Stimulated activated CD4-positive, alpha-beta T cell treated with anti-CD3 and anti-CD28 coated beads, Interleukin-4, amount 100 ng/mL, for 24 hours (primary cell): ENCODE measurements around the gene RAB3B.

Experiments
- DNase-seq: peaks from one replicate; pipeline ENCODE4 v3.0.0-alpha.2; 2020

Gene RAB3B

GRCh38 chr1:51955797-51956527, 34.5 kb downstream of the RAB3B start:
- DNase-seq, result no peak

GRCh38 chr1:51954783-51955182, 35.7 kb downstream of the RAB3B start:
- no peak for DNase-seq

- DNase-seq, result no peak
These were observed 37.4 kb downstream of the RAB3B start for GRCh38 chr1:51953079-51953478.

GRCh38 chr1:51952638-51953037, 37.9 kb downstream of the RAB3B start:
- DNase-seq, result no peak

GRCh38 chr1:51950701-51951100, 39.8 kb downstream of the RAB3B start:
- no peak for DNase-seq

- DNase-seq, result no peak
These were observed 41.3 kb downstream of the RAB3B start for GRCh38 chr1:51949014-51949702.

- DNase-seq, result no peak
These were observed 42.0 kb downstream of the RAB3B start for GRCh38 chr1:51948491-51948915.

- no peak for DNase-seq
These were observed 44.2 kb downstream of the RAB3B start for GRCh38 chr1:51946300-51946699.

GRCh38 chr1:51945591-51945990, 44.9 kb downstream of the RAB3B start:
- DNase-seq, result no peak

- no peak for DNase-seq
These were observed 48.2 kb downstream of the RAB3B start for GRCh38 chr1:51942281-51942680.

GRCh38 chr1:51941528-51941927, 49.0 kb downstream of the RAB3B start:
- DNase-seq, result no peak

GRCh38 chr1:51937112-51937511, 53.4 kb downstream of the RAB3B start:
- DNase-seq, result no peak

- no peak for DNase-seq
These were observed 54.0 kb downstream of the RAB3B start for GRCh38 chr1:51936531-51936930.

GRCh38 chr1:51933344-51933743, 57.2 kb downstream of the RAB3B start:
- DNase-seq, result no peak

- DNase-seq, result no peak
These were observed 60.2 kb downstream of the RAB3B start for GRCh38 chr1:51930329-51930728.

- DNase-seq, result no peak
These were observed 61.6 kb downstream of the RAB3B start for GRCh38 chr1:51928896-51929295.

- no peak for DNase-seq
These were observed 63.5 kb downstream of the RAB3B start for GRCh38 chr1:51927029-51927428.

GRCh38 chr1:51926171-51926812, 64.2 kb downstream of the RAB3B start:
- DNase-seq, result no peak

GRCh38 chr1:51924455-51924854, 66.0 kb downstream of the RAB3B start:
- peak; percentile 6 for DNase-seq

GRCh38 chr1:51922040-51922439, 68.5 kb downstream of the RAB3B start:
- DNase-seq, result no peak

GRCh38 chr1:51920130-51920529, 70.4 kb downstream of the RAB3B start:
- DNase-seq, result no peak

GRCh38 chr1:51919684-51920083, 70.8 kb downstream of the RAB3B start:
- DNase-seq, result no peak

GRCh38 chr1:51916587-51917405, 73.7 kb downstream of the RAB3B start:
- no peak for DNase-seq
